GM04503 (cell line): Measurements from ENCODE around the gene SHISA6.

Experiments
- DNase-seq: peaks from one replicate; pipeline ENCODE4 v3.0.0-alpha.2; 2012; ENCODE audit warnings: low read depth

Gene SHISA6

GRCh38 chr17:11539637-11540036 lies 298.6 kb downstream of the SHISA6 start:
- DNase-seq, result no peak

DNA sequence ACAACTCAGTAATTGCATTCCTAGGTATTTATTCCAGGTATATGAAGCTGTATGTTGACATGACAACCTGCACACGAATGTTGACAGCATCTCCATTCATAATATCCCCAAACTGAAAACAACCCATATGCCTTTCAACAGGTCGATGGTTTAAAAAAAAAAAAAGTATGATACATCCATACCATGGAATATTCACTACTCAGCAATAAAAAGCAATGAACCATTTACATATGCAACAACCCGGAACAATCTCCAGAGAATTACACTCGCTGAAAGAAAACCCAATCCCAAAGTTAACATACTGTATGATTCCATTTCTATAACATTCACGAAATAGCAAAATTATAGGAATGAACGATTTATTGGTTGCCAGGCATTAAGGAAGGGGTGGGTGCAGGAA lies 304.0 kb downstream of the SHISA6 start:
- DNase-seq, result no peak

- no peak for DNase-seq
These were observed 304.7 kb downstream of the SHISA6 start for GRCh38 chr17:11545696-11546095.

DNA sequence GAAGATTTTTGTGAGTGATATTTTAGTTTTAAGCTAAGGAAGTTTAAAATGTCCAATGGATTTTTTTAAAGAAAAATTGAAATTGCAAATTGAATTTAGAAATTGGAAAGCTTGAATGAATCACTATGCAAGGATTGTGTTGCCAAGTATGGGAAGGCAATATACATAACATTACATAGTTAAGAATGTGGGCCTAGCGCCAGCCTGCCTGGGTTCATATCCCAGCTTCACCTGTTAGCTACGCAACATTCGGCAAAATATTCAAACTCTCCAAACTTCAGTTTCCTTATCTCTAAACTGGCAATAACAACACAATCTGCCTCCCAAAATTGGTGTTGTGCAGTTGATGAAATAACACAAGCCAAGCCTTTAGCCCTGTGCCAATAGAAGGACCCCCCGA lies 306.8 kb downstream of the SHISA6 start:
- DNase-seq, result no peak

- DNase-seq, result no peak
These were observed 307.4 kb downstream of the SHISA6 start for GRCh38 chr17:11548398-11548797.

- no peak for DNase-seq
These were observed 309.4 kb downstream of the SHISA6 start for GRCh38 chr17:11550431-11550830.

GRCh38 chr17:11551442-11551841 lies 310.4 kb downstream of the SHISA6 start:
- DNase-seq, result no peak

GRCh38 chr17:11553135-11553534 lies 312.1 kb downstream of the SHISA6 start:
- no peak for DNase-seq

DNA sequence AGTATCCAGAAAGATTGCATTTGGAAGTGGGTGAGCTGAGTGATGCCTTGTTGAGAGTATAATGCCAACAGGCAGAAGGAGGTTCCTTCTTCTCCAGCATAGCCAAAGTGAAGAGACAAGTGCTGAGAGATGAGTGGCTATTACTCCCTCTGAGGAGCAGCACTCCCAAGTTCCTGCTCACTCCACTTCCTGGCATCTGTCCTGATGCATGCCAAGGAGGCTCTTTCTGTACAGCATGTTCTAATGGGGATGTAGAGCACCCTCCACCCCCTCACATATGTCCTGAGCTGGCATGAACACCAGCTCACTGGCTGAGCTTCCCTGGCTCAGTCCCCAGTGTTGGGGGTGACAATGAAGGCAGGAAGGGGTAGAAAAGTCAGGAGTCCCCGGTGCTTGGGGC lies 313.0 kb downstream of the SHISA6 start:
- DNase-seq, result no peak

GRCh38 chr17:11554542-11554941 lies 313.5 kb downstream of the SHISA6 start:
- DNase-seq, result no peak

DNA sequence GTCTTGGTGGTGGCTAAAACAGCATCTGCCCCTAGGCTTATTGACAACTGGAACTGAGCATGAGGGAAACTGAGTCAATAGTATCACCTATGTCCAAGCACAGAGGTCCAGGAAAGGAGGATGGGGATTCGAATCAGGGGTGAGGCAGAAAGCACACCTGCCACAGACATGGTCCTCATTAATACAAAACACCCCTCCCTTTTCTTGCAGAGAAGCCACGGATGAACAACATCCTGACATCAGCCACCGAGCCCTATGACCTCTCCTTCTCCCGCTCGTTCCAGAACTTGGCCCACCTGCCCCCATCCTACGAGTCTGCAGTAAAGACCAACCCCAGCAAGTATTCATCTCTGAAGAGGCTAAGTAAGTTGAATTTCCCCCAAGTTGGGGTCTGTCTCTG lies 314.5 kb downstream of the SHISA6 start:
- DNase-seq, result no peak

DNA sequence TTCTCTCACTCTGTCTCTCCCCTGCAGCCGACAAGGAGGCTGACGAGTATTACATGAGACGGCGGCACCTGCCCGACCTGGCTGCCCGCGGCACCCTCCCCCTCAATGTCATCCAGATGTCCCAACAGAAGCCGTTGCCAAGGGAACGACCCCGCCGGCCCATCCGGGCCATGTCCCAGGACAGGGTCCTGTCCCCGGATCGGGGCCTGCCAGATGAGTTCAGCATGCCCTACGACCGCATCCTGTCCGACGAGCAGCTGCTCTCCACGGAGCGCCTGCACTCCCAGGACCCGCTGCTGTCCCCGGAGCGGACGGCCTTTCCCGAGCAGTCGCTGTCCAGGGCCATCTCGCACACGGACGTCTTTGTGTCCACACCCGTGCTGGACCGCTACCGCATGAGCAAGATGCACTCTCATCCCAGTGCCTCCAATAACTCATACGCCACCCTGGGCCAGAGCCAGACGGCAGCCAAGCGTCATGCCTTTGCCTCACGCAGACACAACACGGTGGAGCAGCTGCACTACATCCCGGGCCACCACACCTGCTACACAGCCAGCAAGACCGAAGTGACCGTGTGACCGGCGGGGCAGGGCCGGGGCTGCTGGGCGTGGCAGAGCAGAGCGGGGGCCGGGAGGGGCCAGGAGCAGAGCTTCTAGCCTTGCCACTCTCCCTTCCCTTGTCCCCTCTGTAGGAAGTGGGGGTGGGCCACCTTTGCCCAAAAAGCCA lies 316.9 kb downstream of the SHISA6 start:
- no peak for DNase-seq

DNA sequence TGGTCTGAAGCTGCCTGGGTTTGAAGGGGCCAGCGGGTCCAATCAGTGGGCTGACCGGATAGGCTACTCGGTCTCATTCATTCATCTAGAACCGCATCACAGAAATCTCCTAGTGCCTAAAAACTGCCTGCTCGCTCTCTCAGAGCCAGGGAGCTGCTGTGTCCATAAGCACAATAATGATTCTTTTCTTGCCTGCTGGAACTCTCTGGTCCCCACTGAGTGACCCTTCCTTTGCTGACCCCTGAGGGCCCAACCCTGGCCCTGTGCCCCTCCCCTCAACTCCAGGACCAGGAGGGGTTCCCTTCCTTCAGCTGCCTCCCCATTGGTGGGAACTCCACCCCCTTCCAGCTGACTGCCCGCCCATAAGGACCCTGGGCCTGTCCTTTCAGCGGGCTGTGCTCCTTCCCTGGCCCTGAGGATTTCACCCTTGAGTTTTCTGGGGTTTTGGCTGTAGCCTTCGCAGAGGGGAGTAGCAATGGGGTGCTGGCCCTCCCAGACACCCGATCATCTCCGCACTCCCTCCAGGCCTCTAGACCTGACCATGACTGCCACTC lies 317.7 kb downstream of the SHISA6 start:
- no peak for DNase-seq

- DNase-seq, result no peak
These were observed 318.6 kb downstream of the SHISA6 start for GRCh38 chr17:11559601-11560000.

- no peak for DNase-seq
These were observed 320.3 kb downstream of the SHISA6 start for GRCh38 chr17:11561281-11561680.

DNA sequence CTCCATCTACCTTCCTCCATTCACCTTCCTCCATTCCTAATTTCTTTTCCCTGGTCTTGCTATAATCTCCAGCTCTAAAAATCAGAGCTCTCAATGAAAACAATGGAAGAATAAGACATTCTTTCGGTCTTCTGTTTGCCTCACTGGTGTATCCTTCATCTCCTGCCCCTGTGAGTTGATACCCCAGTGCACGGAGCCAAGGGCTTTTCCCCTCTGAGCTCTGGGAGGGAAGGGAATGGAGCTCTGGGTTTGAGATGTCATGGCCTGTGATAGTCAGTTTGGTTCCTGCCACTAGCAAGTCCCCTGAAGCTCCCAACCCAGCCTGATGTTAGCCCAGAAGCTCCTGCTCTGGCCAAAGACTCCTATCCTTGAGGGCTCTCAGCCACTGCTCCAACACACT lies 320.7 kb downstream of the SHISA6 start:
- no peak for DNase-seq

DNA sequence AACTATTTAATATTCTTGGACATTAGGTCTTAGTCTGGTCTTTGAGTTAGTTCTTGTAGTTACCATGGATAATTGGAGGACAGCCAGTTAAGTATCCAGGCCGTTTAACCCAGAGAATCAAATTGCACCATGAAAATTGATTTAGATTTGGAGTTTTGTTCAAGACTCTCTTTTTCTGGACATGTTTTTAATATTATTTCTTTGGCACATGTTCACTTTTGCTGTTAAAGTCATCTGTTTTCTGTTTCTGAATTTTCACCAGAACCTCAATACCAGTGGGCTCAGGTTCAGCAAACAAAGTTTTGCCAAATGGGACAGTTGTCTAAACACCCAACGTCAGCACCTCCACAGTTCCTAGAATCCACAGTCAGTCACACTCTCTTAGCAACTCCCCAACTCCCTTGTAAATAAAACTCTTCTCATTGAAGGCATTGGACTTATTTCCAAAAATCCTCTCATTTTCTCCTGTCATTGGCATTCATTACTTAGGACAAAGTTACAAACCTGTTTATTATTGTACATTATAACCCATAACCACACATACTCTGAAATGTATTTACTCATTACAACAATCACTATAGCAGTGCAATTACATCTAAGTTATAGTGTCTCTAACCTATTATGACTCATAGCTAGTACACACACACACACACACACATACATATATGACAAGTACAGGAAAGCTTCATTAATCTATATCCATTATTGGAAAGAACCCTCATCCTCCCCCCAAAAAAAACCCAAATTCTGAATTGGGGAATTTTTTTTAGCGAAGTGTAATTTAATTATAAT lies 323.8 kb downstream of the SHISA6 start:
- DNase-seq, result no peak

GRCh38 chr17:11565591-11565990 lies 324.6 kb downstream of the SHISA6 start:
- DNase-seq, result no peak

GRCh38 chr17:11578998-11579397 lies 338.0 kb downstream of the SHISA6 start:
- no peak for DNase-seq

- DNase-seq, result no peak
These were observed 339.7 kb downstream of the SHISA6 start for GRCh38 chr17:11580677-11581076.

GRCh38 chr17:11582217-11582616 lies 341.2 kb downstream of the SHISA6 start:
- no peak for DNase-seq

GRCh38 chr17:11583306-11583992 lies 342.4 kb downstream of the SHISA6 start:
- DNase-seq, result no peak

GRCh38 chr17:11589716-11590115 lies 348.7 kb downstream of the SHISA6 start:
- no peak for DNase-seq
